HepG2 (cell line): ENCODE results near the gene BMPR1B. TPM values are rescaled to one million over a fixed set of nuclear protein-coding genes. Genes with fewer than 3 reads are reported as not detected.

ENCODE experiments used
- ATAC-seq: fragments of 200-7000 bp; cut with Tn5 transposase; 3 replicates; pipeline ENCODE4 v1.9.1; 2020; ENCODE audit warnings: mild to moderate bottlenecking, moderate library complexity
- BruUV-seq: library from RNA; stranded (reverse); fragments of 400-500 nt; replicated peaks from 2 replicates; lab custom pipeline; 2021; lab: Mats Ljungman, UMichigan
- CTCF ChIA-PET: fragments of 300-600 bp; formaldehyde crosslinking; extraction: SDS; loops from one replicate; lab custom pipeline; 2021; ENCODE audit warnings: low total read pairs, inconsistent platforms, low intra/inter-chr PET ratio; lab: Yijun Ruan, JAX
- POLR2A ChIA-PET: fragments of 350-600 bp; sonication (Branson Sonifier 250); formaldehyde crosslinking; loops from one replicate; lab custom pipeline; 2020; ENCODE audit warnings: antibody characterized with exemption, inconsistent platforms; lab: Yijun Ruan, JAX
- DNase-seq: peaks from one replicate; pipeline ENCODE4 v3.0.0-alpha.2; 2015; ENCODE audit warnings: low spot score
- FAIRE-seq: peaks from 3 replicates; lab custom pipeline; 2011; peaks lifted over from hg19 to GRCh38; lab: Jason Lieb, UNC
- H2AFZ ChIP-seq: one replicate; pipeline ENCODE4 v1.6.1; 2011; ENCODE audit warnings: low read length, inconsistent platforms
- H3K27ac ChIP-seq: fragments of 300-600 bp; 3 replicates; pipeline ENCODE4 v1.8.0; 2011; ENCODE audit warnings: mixed run types, mild to moderate bottlenecking, mixed read lengths, low read length, inconsistent platforms; ENCODE audit not compliant: insufficient read depth; ENCODE audit errors: extremely low read length
- H3K27me3 ChIP-seq, 2 experiments: fragments of 200-600 bp in 1 of 2; 2 replicates in 1 of 2; 3 replicates in 1 of 2; pipeline versions ENCODE4 v1.6.0 to v1.8.0; 2011; ENCODE audit warnings: low read length in 2 of 2, mild to moderate bottlenecking in 2 of 2, moderate library complexity in 2 of 2, inconsistent platforms in 1 of 2; ENCODE audit not compliant: insufficient read depth in 2 of 2, control insufficient read depth in 1 of 2
- H3K36me3 ChIP-seq, 2 experiments: fragments of 200-600 bp in 1 of 2; replicated peaks in 1 of 2; 2 replicates in 1 of 2; 3 replicates in 1 of 2; pipeline versions ENCODE4 v1.5.1 to v1.8.0; 2011; ENCODE audit warnings: low read length in 2 of 2, inconsistent platforms in 1 of 2; ENCODE audit not compliant: insufficient read depth in 2 of 2, control insufficient read depth in 1 of 2
- H3K4me1 ChIP-seq: 2 replicates; pipeline ENCODE4 v1.5.1; 2012; ENCODE audit warnings: low read length, inconsistent platforms; ENCODE audit not compliant: insufficient read depth
- H3K4me2 ChIP-seq: 2 replicates; pipeline ENCODE4 v1.6.0; 2011; ENCODE audit warnings: low read depth, low read length, inconsistent platforms
- H3K4me3 ChIP-seq, 3 experiments: fragments of 200-600 bp in 1 of 3; sonication (generic), shearing (Covaris generic) in 1 of 3; replicated peaks in 1 of 3; 2 replicates each; pipeline ENCODE4 v1.5.1; 2011 to 2016; ENCODE audit warnings: low read length in 3 of 3, inconsistent platforms in 2 of 3, low read depth in 2 of 3, mild to moderate bottlenecking in 2 of 3, control low read depth in 1 of 3, mixed read lengths in 1 of 3; ENCODE audit not compliant: insufficient read depth in 1 of 3
- H3K79me2 ChIP-seq: one replicate; pipeline ENCODE4 v1.6.1; 2011; ENCODE audit warnings: low read length, inconsistent platforms; ENCODE audit not compliant: insufficient read depth
- H3K9ac ChIP-seq: 2 replicates; pipeline ENCODE4 v1.6.0; 2011; ENCODE audit warnings: mild to moderate bottlenecking, low read depth, low read length, inconsistent platforms; ENCODE audit not compliant: insufficient read depth
- H3K9me3 ChIP-seq: 2 replicates; pipeline ENCODE4 v1.5.1; 2012; ENCODE audit warnings: mild to moderate bottlenecking, low read length
- H4K20me1 ChIP-seq: 2 replicates; pipeline ENCODE4 v1.6.0; 2011; ENCODE audit warnings: inconsistent platforms, mild to moderate bottlenecking, low read length, moderate library complexity; ENCODE audit not compliant: insufficient read depth
- BCL3 ChIP-seq: sonication (generic); formaldehyde crosslinking; IDR thresholded peaks from 2 replicates; pipeline ENCODE4 v1.5.1; 2020; ENCODE audit warnings: mild to moderate bottlenecking, missing genetic modification reagents, moderate library complexity
- DPF2 ChIP-seq: sonication (generic); formaldehyde crosslinking; IDR thresholded peaks from 2 replicates; pipeline ENCODE4 v1.4.0; 2020; ENCODE audit warnings: mild to moderate bottlenecking, low read depth, missing genetic modification reagents, borderline replicate concordance
- MLXIP ChIP-seq: sonication (generic); formaldehyde crosslinking; IDR thresholded peaks from 2 replicates; pipeline ENCODE4 v1.9.0; 2021; ENCODE audit warnings: missing genetic modification reagents, borderline replicate concordance
- PCBP1 ChIP-seq: fragments of 200-400 bp; formaldehyde crosslinking; IDR thresholded peaks from 2 replicates; pipeline ENCODE4 v1.6.1; 2017; ENCODE audit warnings: mild to moderate bottlenecking, low read depth, low read length, borderline replicate concordance
- PRDM10 ChIP-seq: sonication (generic); formaldehyde crosslinking; IDR thresholded peaks from 2 replicates; pipeline ENCODE4 v1.4.0; 2020; ENCODE audit warnings: low read depth, missing genetic modification reagents
- RBM39 ChIP-seq: fragments of 200-400 bp; formaldehyde crosslinking; IDR thresholded peaks from one replicate; pipeline ENCODE4 v1.6.1; 2018; ENCODE audit warnings: antibody characterized with exemption, mild to moderate bottlenecking, low read depth, low read length; ENCODE audit not compliant: poor library complexity, severe bottlenecking
- SUZ12 ChIP-seq: fragments of 150-350 bp; IDR thresholded peaks from 2 replicates; pipeline ENCODE4 v1.6.1; 2014; ENCODE audit warnings: low read depth, low read length
- XRCC5 ChIP-seq: fragments of 200-400 bp; formaldehyde crosslinking; optimal IDR thresholded peaks from 2 replicates; pipeline ENCODE3; 2017; ENCODE audit warnings: mild to moderate bottlenecking, low read length
- ZBTB33 ChIP-seq: sonication (generic); formaldehyde crosslinking; IDR thresholded peaks from 2 replicates; pipeline ENCODE4 v1.4.0; 2020; ENCODE audit warnings: missing genetic modification reagents
- ZIK1 ChIP-seq: sonication (generic); formaldehyde crosslinking; IDR thresholded peaks from 2 replicates; pipeline ENCODE4 v1.5.0; 2020; ENCODE audit warnings: mild to moderate bottlenecking, low read depth, missing genetic modification reagents, borderline replicate concordance
- ZNF709 ChIP-seq: sonication (generic); formaldehyde crosslinking; IDR thresholded peaks from 2 replicates; pipeline ENCODE4 v1.5.0; 2020; ENCODE audit warnings: mild to moderate bottlenecking, missing genetic modification reagents
- ZNF816 ChIP-seq: sonication (generic); formaldehyde crosslinking; IDR thresholded peaks from 2 replicates; pipeline ENCODE4 v1.8.0; 2022; ENCODE audit warnings: missing genetic modification reagents, mild to moderate bottlenecking, borderline replicate concordance
- WGBS: methylation state at CpG from one replicate; pipeline ENCODE4 v1.1.6; 2017; ENCODE audit warnings: low lambda C conversion rate; 5-methylcytosine and 5-hydroxymethylcytosine counted together
- in situ Hi-C: cut with HindIII; loops from 2 replicates; pipeline ENCODE4 v1.10.0; 2017; ENCODE audit warnings: low pct_unique_long_range_greater_than_20kb; ENCODE audit not compliant: extremely low pct_ligation_motif_present
- intact Hi-C: fragments of 100-400 bp; cut with micrococcal nuclease; formaldehyde crosslinking; loops from one replicate; pipeline ENCODE4 v1.10.0; 2022; ENCODE audit not compliant: unreplicated experiment
- polyA plus RNA-seq, 8 experiments: library from polyadenylated mRNA; depleted of rRNA in 3 of 8; stranded (reverse) in 7 of 8; unstranded in 1 of 8; fragments of >200 nt; fragmentation: Illumina TruSeq in 4 of 8; extraction: Trizol in 4 of 8; gene quantifications; 2 replicates each; pipeline versions ENCODE4 v1.2.1 to v1.2.3, GENCODE V29; 2011 to 2016; ENCODE audit warnings: low read depth in 4 of 8, missing spikeins in 1 of 8, mixed read lengths in 1 of 8; ENCODE audit not compliant: insufficient read depth in 1 of 8
- total RNA-seq, 5 experiments: library from RNA; depleted of rRNA; stranded (reverse); fragments of >200 nt; fragmentation: Illumina TruSeq; extraction: Trizol; gene quantifications; 2 replicates each; pipeline ENCODE4 v1.2.3, GENCODE V29; 2016; ENCODE audit warnings: low read depth in 1 of 5

The BMPR1B gene
- total and polyA plus RNA-seq, 2 of the 13 experiments (the other 11 are each of a cell fraction or from before 2014, with no cell fraction given): 0.07 TPM; not detected in 1

GRCh38 chr4:95004912-95005311 lies 247.2 kb downstream of the BMPR1B start (continued):
- TF ChIP-seq PRDM10: no peak

DNA sequence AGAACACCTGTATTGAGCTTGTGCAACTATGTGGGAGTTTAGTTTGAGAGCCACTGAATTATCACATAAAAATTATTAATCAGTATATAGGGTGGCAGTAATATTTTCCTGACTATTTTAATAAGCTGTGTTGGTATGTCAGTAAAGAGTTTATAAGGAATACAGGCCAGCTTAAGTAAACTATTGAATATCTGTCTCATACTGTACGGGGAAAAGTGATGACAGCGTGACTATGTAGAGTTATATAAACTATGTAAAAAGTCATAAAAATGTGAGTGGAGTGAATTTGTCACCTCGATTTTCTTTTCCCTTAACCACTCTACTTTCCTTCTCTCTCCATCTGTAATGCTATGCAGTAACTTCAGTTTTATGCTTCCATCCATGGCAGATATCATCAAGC lies 250.2 kb downstream of the BMPR1B start:
- DNase-seq (no peak), FAIRE-seq (no peak), ATAC-seq (no peak)
- TF ChIP-seq RBM39 (no peak), SUZ12 (no peak), XRCC5 (no peak), ZNF816 (CRISPR knock-in tag) (no peak), PCBP1 (no peak), MLXIP (CRISPR knock-in tag) (no peak), BCL3 (no peak), DPF2 (CRISPR knock-in tag) (no peak), ZBTB33 (CRISPR knock-in tag) (no peak), ZIK1 (CRISPR knock-in tag) (no peak), ZNF709 (CRISPR knock-in tag) (no peak)
- intact Hi-C loops: no loop called here
- H3K4me2 ChIP-seq: no peak overlapping the region
- in situ Hi-C loops: no loop called here
- H3K27ac ChIP-seq: no peak overlapping the region
- H3K27me3 ChIP-seq: no peaks in the 10 kb centered on the region
- H3K36me3 ChIP-seq: no peaks in the 10 kb centered on the region
- no peaks in the 10 kb centered on the region for H4K20me1 ChIP-seq
- no peak overlapping the region for H3K4me3 ChIP-seq
- ChIA-PET POLR2A (no interaction called here), CTCF (no interaction called here)
- H3K4me1 ChIP-seq: no peaks in the 10 kb centered on the region
- no TSS peak for BruUV-seq
- H2AFZ ChIP-seq: no peak overlapping the region
- H3K9ac ChIP-seq: no peak overlapping the region
- 22% methylated on average over 3 of the region's 3 CpGs for WGBS
- no peaks in the 10 kb centered on the region for H3K9me3 ChIP-seq
- no peaks in the 10 kb centered on the region for H3K79me2 ChIP-seq
